B cell (primary cell): ENCODE results near the gene MT1X. TPM values are rescaled to one million over a fixed set of nuclear protein-coding genes. Genes with fewer than 3 reads are reported as not detected.

ENCODE experiments used
- ATAC-seq: fragments of 200-7000 bp; cut with Tn5 transposase; one replicate; pipeline ENCODE4 v1.10.0; 2021; ENCODE audit warnings: low read depth, mild to moderate bottlenecking, moderate number of reproducible peaks, moderate library complexity
- CTCF ChIA-PET: fragments of 350-600 bp; sonication (Branson Sonifier 250); formaldehyde crosslinking; loops from one replicate; lab custom pipeline; 2021; ENCODE audit warnings: antibody characterized with exemption, inconsistent platforms; lab: Charles Lee
- POLR2A ChIA-PET: fragments of 350-600 bp; sonication (Branson Sonifier 250); formaldehyde crosslinking; loops from one replicate; lab custom pipeline; 2021; ENCODE audit warnings: antibody characterized with exemption; lab: Charles Lee
- DNase-seq: peaks from one replicate; pipeline ENCODE4 v3.0.0; 2013
- H2AFZ ChIP-seq: 2 replicates; pipeline ENCODE4 v1.6.1; 2012; ENCODE audit warnings: mild to moderate bottlenecking, low read depth, low read length; ENCODE audit not compliant: insufficient read depth, poor library complexity, severe bottlenecking
- H3K27ac ChIP-seq, 2 donors: 1 replicate in 1 of 2; 2 replicates in 1 of 2; pipeline ENCODE4 v1.5.1; 2012 to 2013; ENCODE audit warnings: low read length in 2 of 2, mild to moderate bottlenecking in 2 of 2, moderate library complexity in 1 of 2
- H3K27me3 ChIP-seq, 4 experiments: fragments of 200-600 bp in 1 of 4; sonication (generic) in 1 of 4; replicated peaks in 1 of 4; 1 replicate in 2 of 4; 2 replicates in 2 of 4; pipeline versions ENCODE4 v1.6.1 to v1.7.0; 2013 to 2016; ENCODE audit warnings: low read length in 3 of 4, mild to moderate bottlenecking in 2 of 4, mixed read lengths in 1 of 4, moderate library complexity in 1 of 4; ENCODE audit not compliant: insufficient read depth in 4 of 4, control insufficient read depth in 3 of 4; ENCODE audit errors: control extremely low read depth in 1 of 4
- H3K36me3 ChIP-seq, 2 experiments: replicated peaks in 1 of 2; 1 replicate in 1 of 2; 2 replicates in 1 of 2; pipeline versions ENCODE4 v1.6.1 to v1.7.1; 2013; ENCODE audit warnings: low read length in 1 of 2; ENCODE audit not compliant: insufficient read depth in 2 of 2, control insufficient read depth in 1 of 2; ENCODE audit errors: control extremely low read depth in 1 of 2, extremely low read depth in 1 of 2
- H3K4me1 ChIP-seq, 2 donors: fragments of 200-600 bp in 1 of 2; sonication (generic) in 1 of 2; 1 replicate in 1 of 2; 2 replicates in 1 of 2; pipeline versions ENCODE4 v1.5.1 to v1.6.1; 2013 to 2017; ENCODE audit warnings: low read length in 2 of 2; ENCODE audit not compliant: control insufficient read depth in 2 of 2, insufficient read depth in 2 of 2
- H3K4me2 ChIP-seq: replicated peaks from 2 replicates; pipeline ENCODE3; 2012; ENCODE audit warnings: mild to moderate bottlenecking, low read depth, low read length; ENCODE audit not compliant: poor library complexity, severe bottlenecking
- H3K4me3 ChIP-seq, 5 experiments: fragments of 200-600 bp in 1 of 5; sonication (generic) in 1 of 5; 1 replicate in 3 of 5; 2 replicates in 2 of 5; pipeline versions ENCODE4 v1.5.1 to v1.7.0; 2011 to 2016; ENCODE audit warnings: low read length in 4 of 5, mild to moderate bottlenecking in 4 of 5, low read depth in 2 of 5, control low read depth in 1 of 5, moderate library complexity in 1 of 5; ENCODE audit not compliant: insufficient read depth in 1 of 5; ENCODE audit errors: control extremely low read depth in 1 of 5, extremely low read depth in 1 of 5
- H3K79me2 ChIP-seq: fragments of 200-600 bp; sonication (generic); one replicate; pipeline ENCODE4 v1.6.0; 2016; ENCODE audit warnings: low read length; ENCODE audit not compliant: control insufficient read depth, insufficient read depth
- H3K9ac ChIP-seq: fragments of 200-600 bp; sonication (generic); 2 replicates; pipeline ENCODE4 v1.6.1; 2017; ENCODE audit warnings: mild to moderate bottlenecking, low read length, moderate library complexity
- H3K9me3 ChIP-seq, 3 donors: one replicate each; pipeline versions ENCODE4 v1.6.1 to v1.7.1; 2013; ENCODE audit warnings: low read length in 2 of 3; ENCODE audit not compliant: control insufficient read depth in 2 of 3, insufficient read depth in 1 of 3; ENCODE audit errors: control extremely low read depth in 1 of 3
- H4K20me1 ChIP-seq: 2 replicates; pipeline ENCODE4 v1.6.0; 2012; ENCODE audit warnings: mild to moderate bottlenecking, low read length; ENCODE audit not compliant: insufficient read depth, control insufficient read depth, poor library complexity, severe bottlenecking
- H3K27ac Mint-ChIP-seq: one replicate; pipeline ENCODE4 v1.8.0; 2021; ENCODE audit warnings: mixed read lengths
- H3K27me3 Mint-ChIP-seq: one replicate; pipeline ENCODE4 v1.8.0; 2021; ENCODE audit warnings: mixed read lengths
- H3K4me1 Mint-ChIP-seq: one replicate; pipeline ENCODE4 v1.8.0; 2021; ENCODE audit warnings: mixed read lengths
- H3K4me3 Mint-ChIP-seq: one replicate; pipeline ENCODE4 v1.8.0; 2021; ENCODE audit warnings: mixed read lengths
- H3K9me3 Mint-ChIP-seq: one replicate; pipeline ENCODE4 v1.8.0; 2022; ENCODE audit warnings: mixed read lengths; ENCODE audit not compliant: insufficient read depth
- EZH2 ChIP-seq: IDR thresholded peaks from 2 replicates; pipeline ENCODE4 v1.6.1; 2012; ENCODE audit warnings: borderline replicate concordance, low read depth, mild to moderate bottlenecking, moderate library complexity, low read length; ENCODE audit not compliant: insufficient read depth, poor library complexity, severe bottlenecking
- WGBS: methylation state at CpG from one replicate; pipeline ENCODE4 v1.1.5; 2013; ENCODE audit warnings: missing lambda C conversion rate; ENCODE audit not compliant: insufficient coverage; 5-methylcytosine and 5-hydroxymethylcytosine counted together
- intact Hi-C: fragments of 100-400 bp; cut with micrococcal nuclease; formaldehyde crosslinking; loops from one replicate; pipeline ENCODE4 v1.10.0; 2022
- polyA plus RNA-seq: library from polyadenylated mRNA; depleted of rRNA; stranded (reverse); fragments of >200 nt; gene quantifications from 2 replicates; pipeline ENCODE4 v1.2.3, GENCODE V29; 2012
- total RNA-seq, 2 donors: library from RNA; stranded (reverse); fragments of 120-200 nt in 1 of 2; gene quantifications; 1 replicate in 1 of 2; 2 replicates in 1 of 2; pipeline versions ENCODE4 v1.2.3 to v1.2.4, GENCODE V29; 2013 to 2022
- TF ChIP-seq, protein P1 (sequence below): fragments of 200-600 bp; IDR thresholded peaks from one replicate; pipeline ENCODE4 v1.8.0; 2022; ENCODE audit warnings: antibody characterized with exemption, mild to moderate bottlenecking

The MT1X gene
- total and polyA plus RNA-seq, 2 donors (not counting 1 experiment from before 2014, with no cell fraction given): 9.1 to 17.2 TPM

DNA sequence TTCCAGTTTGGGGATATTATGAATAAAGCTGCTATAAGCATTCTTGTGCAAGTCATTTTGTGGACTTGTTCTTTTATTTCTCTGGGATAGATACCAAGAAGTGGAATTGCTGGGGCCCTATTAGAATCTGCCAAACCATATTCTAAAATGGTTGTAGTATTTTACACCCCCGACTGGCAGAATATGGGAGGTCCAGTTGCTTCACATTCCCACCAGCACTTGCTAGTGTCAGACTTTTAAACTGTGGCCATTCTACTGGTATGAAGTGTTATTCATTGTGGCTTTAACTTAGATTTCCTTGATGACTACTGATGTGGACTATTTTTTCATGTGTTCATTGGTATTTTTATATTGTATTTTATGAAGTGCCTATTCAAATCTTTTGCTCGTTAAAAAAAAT is 29.6 kb downstream of the MT1X start:
- no peaks in the 10 kb centered on the region for H3K79me2 ChIP-seq
- no peak for DNase-seq
- no peak overlapping the region for H3K27ac Mint-ChIP-seq
- no peaks in the 10 kb centered on the region for H3K36me3 ChIP-seq
- H3K9me3 ChIP-seq: no peaks in the 10 kb centered on the region
- TF ChIP-seq EZH2: no peak
- TF ChIP-seq, protein P1, sequence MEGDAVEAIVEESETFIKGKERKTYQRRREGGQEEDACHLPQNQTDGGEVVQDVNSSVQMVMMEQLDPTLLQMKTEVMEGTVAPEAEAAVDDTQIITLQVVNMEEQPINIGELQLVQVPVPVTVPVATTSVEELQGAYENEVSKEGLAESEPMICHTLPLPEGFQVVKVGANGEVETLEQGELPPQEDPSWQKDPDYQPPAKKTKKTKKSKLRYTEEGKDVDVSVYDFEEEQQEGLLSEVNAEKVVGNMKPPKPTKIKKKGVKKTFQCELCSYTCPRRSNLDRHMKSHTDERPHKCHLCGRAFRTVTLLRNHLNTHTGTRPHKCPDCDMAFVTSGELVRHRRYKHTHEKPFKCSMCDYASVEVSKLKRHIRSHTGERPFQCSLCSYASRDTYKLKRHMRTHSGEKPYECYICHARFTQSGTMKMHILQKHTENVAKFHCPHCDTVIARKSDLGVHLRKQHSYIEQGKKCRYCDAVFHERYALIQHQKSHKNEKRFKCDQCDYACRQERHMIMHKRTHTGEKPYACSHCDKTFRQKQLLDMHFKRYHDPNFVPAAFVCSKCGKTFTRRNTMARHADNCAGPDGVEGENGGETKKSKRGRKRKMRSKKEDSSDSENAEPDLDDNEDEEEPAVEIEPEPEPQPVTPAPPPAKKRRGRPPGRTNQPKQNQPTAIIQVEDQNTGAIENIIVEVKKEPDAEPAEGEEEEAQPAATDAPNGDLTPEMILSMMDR: no peak
- H3K9ac ChIP-seq: no peak overlapping the region
- no peak for ATAC-seq
- intact Hi-C loops: no loop called here
- no peaks in the 10 kb centered on the region for H3K4me1 Mint-ChIP-seq
- H3K4me2 ChIP-seq: no peak overlapping the region
- H4K20me1 ChIP-seq: no peaks in the 10 kb centered on the region
- no peak overlapping the region for H3K27ac ChIP-seq
- no peaks in the 10 kb centered on the region for H3K4me1 ChIP-seq
- no peak overlapping the region for H2AFZ ChIP-seq
- H3K4me3 Mint-ChIP-seq: no peak overlapping the region
- ChIA-PET POLR2A (no interaction called here), CTCF (no interaction called here)
- H3K27me3 ChIP-seq: peaks cover 0 to 8% (median 0%) of the 10 kb centered on the region in 4 experiments
- no CpG with 5 or more reads among the region's 2 CpGs for WGBS
- H3K4me3 ChIP-seq: no peak overlapping the region
- H3K9me3 Mint-ChIP-seq: no peaks in the 10 kb centered on the region
- H3K27me3 Mint-ChIP-seq: peaks cover 3% of the 10 kb centered on the region

DNA sequence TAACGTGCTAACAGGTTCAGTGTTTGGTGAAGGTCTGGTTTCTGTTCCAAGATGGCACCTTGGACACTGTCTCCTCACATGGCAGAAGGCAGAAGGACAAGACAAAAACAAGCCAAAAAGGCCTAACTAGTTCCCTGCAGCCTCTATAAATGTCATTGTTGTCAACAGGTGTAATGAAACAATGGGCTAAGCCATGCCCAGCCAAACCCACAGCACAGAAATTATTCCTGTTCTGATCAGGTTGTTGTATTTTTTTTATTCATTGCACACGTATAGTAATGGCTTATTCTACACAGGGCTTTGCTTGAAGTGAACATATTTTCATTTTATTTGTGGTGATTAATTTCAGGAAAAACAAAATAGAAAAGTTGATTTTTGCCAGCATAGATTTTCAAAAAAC is 31.5 kb downstream of the MT1X start:
- Mint-ChIP-seq H3K27me3 (peaks cover 4% of the 10 kb centered on the region), H3K27ac (no peak overlapping the region), H3K4me1 (no peaks in the 10 kb centered on the region), H3K4me3 (no peak overlapping the region), H3K9me3 (no peaks in the 10 kb centered on the region)
- ATAC-seq: no peak
- TF ChIP-seq, protein P1: no peak
- TF ChIP-seq EZH2: no peak
- Histone ChIP-seq H3K27me3 (peaks cover 0 to 8% (median 0%) of the 10 kb centered on the region in 4 experiments), H3K79me2 (no peaks in the 10 kb centered on the region), H2AFZ (no peak overlapping the region), H3K9me3 (no peaks in the 10 kb centered on the region), H3K27ac (no peak overlapping the region), H3K9ac (no peak overlapping the region), H3K4me2 (no peak overlapping the region), H3K4me1 (no peaks in the 10 kb centered on the region), H3K4me3 (no peak overlapping the region), H4K20me1 (no peaks in the 10 kb centered on the region), H3K36me3 (no peaks in the 10 kb centered on the region)
- no peak for DNase-seq
- intact Hi-C loops: no loop called here
- CTCF ChIA-PET: no interaction called here
- POLR2A ChIA-PET: no interaction called here
- WGBS: 100% methylated on average over 1 of the region's 2 CpGs
